Neural cell (in vitro differentiated cells): ENCODE measurements around the gene SGCB.

Experiments used
- CTCF ChIP-seq: fragments of 450-650 bp; IDR thresholded peaks from 2 replicates; pipeline ENCODE4 v1.5.1; 2014; ENCODE audit warnings: antibody characterized with exemption, mild to moderate bottlenecking, moderate library complexity; ENCODE audit not compliant: poor library complexity, severe bottlenecking
- EP300 ChIP-seq: fragments of 450-650 bp; conservative IDR thresholded peaks from 2 replicates; pipeline ENCODE4 v1.6.1; 2014; ENCODE audit warnings: antibody characterized with exemption, mild to moderate bottlenecking, moderate library complexity; ENCODE audit not compliant: poor library complexity, severe bottlenecking
- MXI1 ChIP-seq: fragments of 450-650 bp; conservative IDR thresholded peaks from 2 replicates; pipeline ENCODE4 v1.6.1; 2014; ENCODE audit warnings: antibody characterized with exemption, mild to moderate bottlenecking; ENCODE audit not compliant: poor library complexity, severe bottlenecking
- POLR2AphosphoS5 ChIP-seq: IDR thresholded peaks from 2 replicates; pipeline ENCODE4 v1.6.1; 2012
- REST ChIP-seq: IDR thresholded peaks from 2 replicates; pipeline ENCODE4 v1.6.1; 2012; ENCODE audit warnings: borderline replicate concordance

GRCh38 chr4:52052475-52052780, 14.3 kb upstream of the SGCB start:
- TF ChIP-seq EP300: no peak
- TF ChIP-seq CTCF: no peak
- no peak for TF ChIP-seq POLR2AphosphoS5
- no peak for TF ChIP-seq REST
- no peak for TF ChIP-seq MXI1
